ENCODE measurements around the gene CIB2. TPM values are rescaled to one million over a fixed set of nuclear protein-coding genes. Genes with fewer than 3 reads are reported as not detected.

Gene CIB2
- total RNA-seq, 1 donor from 2014 or later, result 2.2 TPM

Other genes with a start within 250 kb of the CIB2 start
- gene TBC1D2B, start 53.7 kb downstream of the CIB2 start, total RNA-seq, result 55.0 and 63.5 TPM in 2 replicates
- not detected in 2 replicates for gene SH2D7, start 38.9 kb downstream of the CIB2 start, total RNA-seq
- gene IDH3A, start 17.9 kb upstream of the CIB2 start, total RNA-seq, result 132 and 152 TPM in 2 replicates
- gene ACSBG1, start 103.1 kb upstream of the CIB2 start, total RNA-seq, result 0.64 and 0.96 TPM in 2 replicates
- gene DNAJA4, start 133.1 kb upstream of the CIB2 start, total RNA-seq, result 57.4 and 60.0 TPM in 2 replicates
- gene SKIC8, start 168.2 kb upstream of the CIB2 start, total RNA-seq, result 51.2 and 51.8 TPM in 2 replicates
- gene CRABP1, start 208.9 kb upstream of the CIB2 start, total RNA-seq, result 0.57 TPM in 1 of 2 replicates, not detected in the other

Measured in activated T-helper 2 cell treated with anti-CD3 and anti-CD28 coated beads, Interferon-gamma antibody, Interleukin-2, Interleukin-4, amounts not matched to agents 10 μg/mL and 5 μg/mL and 100 μg/mL, durations not matched to agents 14 hours and 24 hours and 36 hours (primary cell).